ENCODE data around the gene EIF2B2. TPM values are rescaled to one million over a fixed set of nuclear protein-coding genes. Genes with fewer than 3 reads are reported as not detected.

Gene EIF2B2
- total and polyA plus RNA-seq, 2 of the 13 experiments (the other 11 are each of a cell fraction or from before 2014, with no cell fraction given), result 54.4 to 78.6 TPM

- no peak for TF ChIP-seq AKNA (CRISPR knock-in tag; IDR thresholded peaks at IDR 0.05; ENCODE audit: borderline replicate concordance)
- TF ChIP-seq, protein P1, sequence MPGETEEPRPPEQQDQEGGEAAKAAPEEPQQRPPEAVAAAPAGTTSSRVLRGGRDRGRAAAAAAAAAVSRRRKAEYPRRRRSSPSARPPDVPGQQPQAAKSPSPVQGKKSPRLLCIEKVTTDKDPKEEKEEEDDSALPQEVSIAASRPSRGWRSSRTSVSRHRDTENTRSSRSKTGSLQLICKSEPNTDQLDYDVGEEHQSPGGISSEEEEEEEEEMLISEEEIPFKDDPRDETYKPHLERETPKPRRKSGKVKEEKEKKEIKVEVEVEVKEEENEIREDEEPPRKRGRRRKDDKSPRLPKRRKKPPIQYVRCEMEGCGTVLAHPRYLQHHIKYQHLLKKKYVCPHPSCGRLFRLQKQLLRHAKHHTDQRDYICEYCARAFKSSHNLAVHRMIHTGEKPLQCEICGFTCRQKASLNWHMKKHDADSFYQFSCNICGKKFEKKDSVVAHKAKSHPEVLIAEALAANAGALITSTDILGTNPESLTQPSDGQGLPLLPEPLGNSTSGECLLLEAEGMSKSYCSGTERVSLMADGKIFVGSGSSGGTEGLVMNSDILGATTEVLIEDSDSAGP (CRISPR knock-in tag; IDR thresholded peaks at IDR 0.05; ENCODE audit: borderline replicate concordance), result peak; percentile 60; the same call in 1 of the 2 replicates
- TF ChIP-seq ELF3 (CRISPR knock-in tag; IDR thresholded peaks at IDR 0.05), result no peak
- no peak for TF ChIP-seq ZNF652 (CRISPR knock-in tag; IDR thresholded peaks at IDR 0.05; ENCODE audit: borderline replicate concordance, low read depth)
- TF ChIP-seq SIN3A (IDR thresholded peaks at IDR 0.05; ENCODE audit: borderline replicate concordance, low read depth, low read length), result no peak
- no peak for TF ChIP-seq ZBTB40 (IDR thresholded peaks at IDR 0.05)
- TF ChIP-seq ZBTB40 (CRISPR knock-in tag; IDR thresholded peaks at IDR 0.05), result peak; percentile 54; the same call in 1 of the 2 replicates
- no peak for TF ChIP-seq ZNF121 (CRISPR knock-in tag; IDR thresholded peaks at IDR 0.05)
- TF ChIP-seq ZNF441 (CRISPR knock-in tag; IDR thresholded peaks at IDR 0.05; ENCODE audit: borderline replicate concordance), result peak; percentile 88
These were observed 48.3 kb downstream of the EIF2B2 start, which contains the start of gene MLH3 (continued) for GRCh38 chr14:75050852-75051555.

Measured in HepG2 (cell line).